CD8-positive, alpha-beta memory T cell (primary cell): ENCODE measurements around the gene TTC16. TPM values are rescaled to one million over a fixed set of nuclear protein-coding genes. Genes with fewer than 3 reads are reported as not detected.

Source experiments
- CTCF ChIA-PET: fragments of 350-600 bp; sonication (Branson Sonifier 250); formaldehyde crosslinking; loops from one replicate; lab custom pipeline; 2021; ENCODE audit warnings: antibody characterized with exemption; lab: Charles Lee
- POLR2A ChIA-PET: fragments of 350-600 bp; sonication (Branson Sonifier 250); formaldehyde crosslinking; loops from one replicate; lab custom pipeline; 2021; ENCODE audit warnings: antibody characterized with exemption; lab: Charles Lee
- DNase-seq, 5 donors: peaks; one replicate each; pipeline versions ENCODE4 v3.0.0 to v3.0.0-alpha.2; 2020 to 2022; ENCODE audit warnings: mixed read lengths in 1 of 5
- H3K27ac ChIP-seq: one replicate; pipeline ENCODE4 v1.7.0; 2013; ENCODE audit warnings: low read depth, mild to moderate bottlenecking, low read length, moderate library complexity
- H3K27me3 ChIP-seq: 2 replicates; pipeline ENCODE4 v1.7.0; 2013; ENCODE audit warnings: low read length, mild to moderate bottlenecking; ENCODE audit not compliant: insufficient read depth, poor library complexity, severe bottlenecking
- H3K36me3 ChIP-seq: 2 replicates; pipeline ENCODE4 v1.7.0; 2013; ENCODE audit warnings: mild to moderate bottlenecking, low read length, moderate library complexity; ENCODE audit not compliant: insufficient read depth
- H3K4me1 ChIP-seq: 2 replicates; pipeline ENCODE4 v1.7.0; 2013; ENCODE audit warnings: mild to moderate bottlenecking, low read length, moderate library complexity; ENCODE audit not compliant: insufficient read depth
- H3K4me3 ChIP-seq: 2 replicates; pipeline ENCODE4 v1.7.0; 2013; ENCODE audit warnings: mild to moderate bottlenecking, low read length
- H3K9me3 ChIP-seq: 2 replicates; pipeline ENCODE4 v1.7.0; 2013; ENCODE audit warnings: mild to moderate bottlenecking, low read length
- H3K27ac Mint-ChIP-seq, 8 donors: one replicate each; pipeline ENCODE4 v1.8.0; 2020 to 2021; ENCODE audit warnings: mixed read lengths in 8 of 8, mild to moderate bottlenecking in 6 of 8, inconsistent platforms in 3 of 8, moderate library complexity in 3 of 8
- H3K27me3 Mint-ChIP-seq, 2 donors: one replicate each; pipeline ENCODE4 v1.8.0; 2020 to 2021; ENCODE audit warnings: mixed read lengths in 2 of 2, mild to moderate bottlenecking in 1 of 2, moderate library complexity in 1 of 2
- H3K36me3 Mint-ChIP-seq, 3 donors: one replicate each; pipeline ENCODE4 v1.8.0; 2020 to 2021; ENCODE audit warnings: mixed read lengths in 3 of 3, inconsistent platforms in 1 of 3, mild to moderate bottlenecking in 1 of 3
- H3K4me1 Mint-ChIP-seq, 3 donors: one replicate each; pipeline ENCODE4 v1.8.0; 2020 to 2021; ENCODE audit warnings: mixed read lengths in 3 of 3, inconsistent platforms in 1 of 3, mild to moderate bottlenecking in 1 of 3
- H3K4me3 Mint-ChIP-seq, 7 donors: one replicate each; pipeline ENCODE4 v1.8.0; 2020 to 2021; ENCODE audit warnings: mixed read lengths in 7 of 7, mild to moderate bottlenecking in 6 of 7, moderate library complexity in 4 of 7, inconsistent platforms in 2 of 7
- H3K9me3 Mint-ChIP-seq, 5 donors: one replicate each; pipeline ENCODE4 v1.8.0; 2020 to 2022; ENCODE audit warnings: mixed read lengths in 5 of 5, mild to moderate bottlenecking in 3 of 5, moderate library complexity in 2 of 5, inconsistent platforms in 1 of 5
- polyA plus RNA-seq: library from polyadenylated mRNA; unstranded; fragments of 300-500 nt; fragmentation: Illumina TruSeq; gene quantifications from one replicate; pipeline ENCODE4 v1.2.3, GENCODE V29; 2021
- total RNA-seq, 2 experiments: library from RNA; stranded (reverse); gene quantifications; one replicate each; pipeline ENCODE4 v1.2.3, GENCODE V29; 2021

TTC16 gene
- total and polyA plus RNA-seq, 3 experiments from 2014 or later = 1.6 to 7.1 (median 1.8) TPM

DNA sequence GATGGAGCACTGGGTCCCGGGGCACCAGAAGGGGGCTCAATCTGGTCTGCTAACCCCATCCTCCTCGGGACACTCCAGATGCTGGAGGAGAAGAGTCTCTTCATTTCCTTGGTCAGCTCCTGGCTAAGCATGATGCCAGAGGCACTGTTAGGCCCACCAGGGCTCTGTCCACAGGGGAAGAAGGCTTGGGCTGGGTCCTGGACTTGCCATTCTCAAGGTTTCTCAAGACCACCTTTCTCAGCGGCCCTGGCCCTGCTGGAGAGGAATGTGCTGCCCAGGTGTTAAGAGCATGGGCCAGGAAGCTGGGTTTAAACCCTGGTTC is 54.7 kb downstream of the TTC16 start:
- Mint-ChIP-seq H3K4me3 (peak overlapping the region; percentile 80 to 96 (median 89)), H3K9me3 (no peaks in the 10 kb centered on the region), H3K27ac (peak overlapping the region; percentile 86 to 99 (median 98)), H3K36me3 (peaks cover 0 to 60% (median 10%) of the 10 kb centered on the region in 3 donors), H3K27me3 (no peaks in the 10 kb centered on the region), H3K4me1 (peaks cover 64 to 83% (median 77%) of the 10 kb centered on the region in 3 donors)
- Histone ChIP-seq H3K27me3 (no peaks in the 10 kb centered on the region), H3K36me3 (peaks cover 19% of the 10 kb centered on the region), H3K27ac (peak overlapping the region; percentile 77), H3K9me3 (no peaks in the 10 kb centered on the region), H3K4me3 (peak overlapping the region; percentile 71), H3K4me1 (peaks cover 73% of the 10 kb centered on the region)
- CTCF ChIA-PET = interaction anchor here (0.8 to 4.5 kb wide), 7 partner anchors 8 to 136 kb away, joined by 3 to 69 read pairs (median 4); partner anchors contain the start of genes CDK9, SH2D3C and TOR2A
- DNase-seq = peak in 1 of 5 donors; percentile 57
- POLR2A ChIA-PET = interaction anchor here (0.6 to 3.7 kb wide), 10 partner anchors 10 to 320 kb away, joined by 3 to 54 read pairs (median 6); partner anchors contain the start of genes CDK9, ST6GALNAC4, ST6GALNAC6 and TOR2A

DNA sequence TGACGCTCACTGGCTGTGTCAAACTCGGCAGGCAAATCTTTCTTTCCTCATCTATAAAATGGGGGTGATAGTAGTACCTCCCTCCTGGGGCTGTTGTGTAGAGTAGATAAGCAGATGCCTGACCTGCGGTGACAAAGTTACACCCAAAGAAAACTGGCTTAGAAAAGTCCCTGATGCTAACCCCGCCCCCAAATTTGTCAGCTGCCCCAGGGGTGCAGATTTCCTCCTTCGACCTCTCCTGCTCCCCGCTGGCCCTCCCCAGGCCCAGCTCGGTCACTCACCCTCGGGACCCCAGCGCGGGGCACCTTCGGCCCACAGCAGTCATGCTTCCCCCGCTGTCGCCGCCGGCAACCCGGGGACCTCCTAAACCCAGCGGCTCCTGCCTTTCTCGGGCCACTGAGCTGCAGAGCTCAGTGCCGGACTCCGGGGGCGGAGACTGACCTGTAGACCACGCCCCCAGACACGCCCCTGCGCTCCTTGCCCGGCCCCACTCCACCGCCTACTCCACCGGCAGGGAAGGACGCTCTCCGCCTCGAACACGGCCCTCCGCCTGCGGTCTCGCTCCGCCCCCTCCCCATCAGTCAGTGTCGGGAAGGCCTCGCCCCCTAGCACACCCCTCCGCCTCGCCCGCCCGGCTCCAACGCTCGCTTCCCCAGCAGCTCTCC is 55.2 kb downstream of the TTC16 start:
- Mint-ChIP-seq H3K27ac (peak overlapping the region; percentile 86 to 99 (median 98)), H3K36me3 (peaks cover 0 to 55% (median 6%) of the 10 kb centered on the region in 3 donors), H3K27me3 (no peaks in the 10 kb centered on the region), H3K4me3 (peak overlapping the region; percentile 80 to 96 (median 89)), H3K9me3 (no peaks in the 10 kb centered on the region), H3K4me1 (peaks cover 61 to 79% (median 75%) of the 10 kb centered on the region in 3 donors)
- no peaks in the 10 kb centered on the region for H3K27me3 ChIP-seq
- ChIA-PET CTCF (interaction anchor here (0.7 to 4.5 kb wide), 8 partner anchors 9 to 148 kb away, joined by 3 to 69 read pairs (median 4); partner anchors contain the start of genes CDK9 and TOR2A), POLR2A (interaction anchor here (0.5 to 3.7 kb wide), 11 partner anchors 9 to 320 kb away, joined by 3 to 54 read pairs (median 5); partner anchors contain the start of genes CDK9, ST6GALNAC4, ST6GALNAC6 and TOR2A)
- H3K36me3 ChIP-seq = peaks cover 17% of the 10 kb centered on the region
- DNase-seq = peak; percentile 85 to 96 (median 90)
- H3K27ac ChIP-seq = peak overlapping the region; percentile 77
- H3K4me3 ChIP-seq = peak overlapping the region; percentile 71
- H3K9me3 ChIP-seq = no peaks in the 10 kb centered on the region
- H3K4me1 ChIP-seq = peaks cover 73% of the 10 kb centered on the region

DNA sequence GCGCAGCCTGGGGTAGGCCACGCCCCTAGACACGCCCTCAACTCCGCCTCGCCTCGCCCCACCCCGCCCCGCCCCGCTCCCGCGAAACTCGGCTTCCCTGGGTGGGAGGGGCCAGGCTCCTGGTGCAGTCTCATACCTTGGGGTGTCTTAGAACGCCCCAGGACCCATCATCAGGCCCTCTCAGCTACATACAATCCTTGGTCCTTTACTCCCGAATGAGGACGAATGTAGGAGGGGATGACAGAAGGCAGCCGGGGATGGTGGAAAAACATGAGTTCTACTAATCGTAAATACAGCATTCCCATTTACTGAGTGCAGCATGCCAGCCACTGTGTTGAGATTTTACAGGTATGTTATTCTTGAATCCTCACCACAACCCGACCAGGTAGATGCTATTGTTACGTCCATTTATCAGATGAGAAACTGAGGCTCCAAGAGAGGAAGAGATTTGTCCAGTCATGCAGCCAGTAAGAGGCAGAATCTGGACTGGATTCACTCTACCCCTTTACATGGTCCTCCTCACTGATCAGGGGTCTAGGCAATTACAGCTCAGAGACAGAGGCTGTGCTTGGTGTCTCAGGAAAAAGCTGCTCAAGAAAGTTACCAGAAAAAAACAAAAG is 55.8 kb downstream of the TTC16 start:
- Mint-ChIP-seq H3K4me3 (peak overlapping the region; percentile 80 to 96 (median 89)), H3K4me1 (peaks cover 60 to 78% (median 75%) of the 10 kb centered on the region in 3 donors), H3K9me3 (no peaks in the 10 kb centered on the region), H3K36me3 (peaks cover 0 to 55% (median 4%) of the 10 kb centered on the region in 3 donors), H3K27ac (peak overlapping the region; percentile 86 to 99 (median 98)), H3K27me3 (no peaks in the 10 kb centered on the region)
- H3K4me1 ChIP-seq = peaks cover 68% of the 10 kb centered on the region
- no peaks in the 10 kb centered on the region for H3K9me3 ChIP-seq
- no peak for DNase-seq
- peaks cover 17% of the 10 kb centered on the region for H3K36me3 ChIP-seq
- peak overlapping the region; percentile 14 for H3K4me3 ChIP-seq
- ChIA-PET POLR2A (interaction anchor here (0.5 to 3.7 kb wide), 12 partner anchors 8 to 321 kb away, joined by 3 to 54 read pairs (median 5); partner anchors contain the start of genes CDK9, ST6GALNAC4, ST6GALNAC6 and TOR2A), CTCF (interaction anchor here (0.7 to 4.5 kb wide), 9 partner anchors 10 to 148 kb away, joined by 3 to 69 read pairs (median 3); partner anchors contain the start of genes CDK9 and TOR2A)
- H3K27ac ChIP-seq = peak overlapping the region; percentile 14
- H3K27me3 ChIP-seq = no peaks in the 10 kb centered on the region

DNA sequence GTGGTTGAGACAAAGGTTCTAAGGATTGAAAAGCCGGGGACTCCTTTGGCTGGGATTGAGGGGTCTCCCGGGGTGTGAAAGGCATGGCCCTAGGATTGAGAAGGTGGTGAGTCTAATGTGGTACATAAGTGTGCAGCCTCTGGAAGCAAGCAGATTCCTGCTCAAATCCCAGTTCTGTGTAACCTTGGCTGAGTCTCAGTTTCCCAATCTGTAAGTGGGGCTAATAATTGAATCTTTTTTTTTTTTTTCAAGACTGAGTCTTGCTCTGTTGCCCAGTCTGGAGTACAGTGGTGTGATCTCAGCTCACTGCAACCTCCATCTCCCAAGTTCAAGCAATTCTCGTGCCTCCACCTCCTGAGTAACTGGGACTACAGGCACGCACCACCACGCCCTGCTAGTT is 56.7 kb downstream of the TTC16 start:
- DNase-seq = no peak
- Mint-ChIP-seq H3K4me3 (peak overlapping the region in 2 of 7 donors; percentile 22 to 64), H3K27ac (peak overlapping the region in 5 of 8 donors; percentile 29 to 98 (median 61)), H3K9me3 (no peaks in the 10 kb centered on the region), H3K4me1 (peaks cover 53 to 74% (median 72%) of the 10 kb centered on the region in 3 donors), H3K27me3 (no peaks in the 10 kb centered on the region), H3K36me3 (peaks cover 0 to 51% (median 5%) of the 10 kb centered on the region in 3 donors)
- Histone ChIP-seq H3K4me3 (no peak overlapping the region), H3K36me3 (peaks cover 17% of the 10 kb centered on the region), H3K4me1 (peaks cover 59% of the 10 kb centered on the region), H3K27me3 (no peaks in the 10 kb centered on the region), H3K27ac (no peak overlapping the region), H3K9me3 (no peaks in the 10 kb centered on the region)
- POLR2A ChIA-PET = interaction anchor here (1.0 kb wide), 1 partner anchor 13 kb away, joined by 3 read pairs; the partner anchor contains the start of gene CDK9
- CTCF ChIA-PET = interaction anchor here (1.0 to 4.5 kb wide), 4 partner anchors 10 to 97 kb away, joined by 3 to 69 read pairs (median 16); partner anchors contain the start of genes CDK9 and TOR2A

DNA sequence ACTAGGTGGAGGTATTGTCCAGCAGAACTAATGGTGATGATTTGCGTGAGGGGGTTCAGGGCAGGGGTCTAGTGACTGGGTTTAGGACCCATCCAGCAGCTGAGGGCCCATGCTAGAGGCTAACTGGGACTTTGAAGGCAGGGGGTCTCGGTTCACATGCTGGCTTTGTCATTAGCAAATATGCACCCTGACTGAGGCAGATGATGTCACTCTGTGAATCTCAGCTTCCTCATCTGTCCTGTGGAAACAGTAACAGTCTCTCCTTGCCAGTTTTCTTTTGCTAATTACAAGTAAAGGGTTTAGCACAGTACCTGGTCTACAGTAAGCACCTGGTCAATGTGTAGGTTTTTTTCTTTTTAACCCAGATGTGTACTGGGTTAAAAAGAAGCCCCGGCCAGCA is 57.4 kb downstream of the TTC16 start:
- Mint-ChIP-seq H3K27me3 (no peaks in the 10 kb centered on the region), H3K9me3 (no peaks in the 10 kb centered on the region), H3K36me3 (peaks cover 0 to 51% (median 6%) of the 10 kb centered on the region in 3 donors), H3K27ac (peak overlapping the region in 6 of 8 donors; percentile 10 to 98 (median 70)), H3K4me1 (peaks cover 53 to 72% (median 70%) of the 10 kb centered on the region in 3 donors), H3K4me3 (peak overlapping the region in 1 of 7 donors; percentile 59)
- ChIA-PET POLR2A (interaction anchor here (0.6 to 1.0 kb wide), 2 partner anchors 12 to 29 kb away, joined by 3 to 6 read pairs; partner anchors contain the start of gene CDK9), CTCF (interaction anchor here (1.5 to 4.5 kb wide), 3 partner anchors 12 to 96 kb away, joined by 7 to 24 read pairs (median 17); partner anchors contain the start of genes CDK9 and TOR2A)
- Histone ChIP-seq H3K27ac (no peak overlapping the region), H3K9me3 (no peaks in the 10 kb centered on the region), H3K4me1 (peaks cover 52% of the 10 kb centered on the region), H3K27me3 (no peaks in the 10 kb centered on the region), H3K4me3 (no peak overlapping the region), H3K36me3 (peaks cover 17% of the 10 kb centered on the region)
- no peak for DNase-seq

DNA sequence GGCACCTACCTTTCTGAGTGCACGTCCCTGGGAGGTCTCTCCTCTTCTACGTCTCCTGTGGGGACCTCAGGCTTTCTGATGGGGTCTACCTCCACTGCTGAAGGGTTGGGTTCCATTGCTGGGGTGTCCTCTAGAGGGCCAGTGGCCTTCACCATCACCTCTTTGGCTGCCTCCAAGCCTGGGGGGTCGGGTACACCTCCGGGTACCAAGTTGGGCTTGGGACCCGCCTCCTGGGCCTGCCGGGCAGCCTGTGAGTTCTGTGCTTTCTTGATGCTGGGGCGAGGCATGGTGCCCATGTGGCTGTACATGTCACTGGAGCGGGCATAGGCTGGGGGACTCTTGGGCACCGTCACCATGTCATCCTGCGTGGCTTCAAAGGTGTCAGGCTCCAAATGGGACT is 58.1 kb downstream of the TTC16 start:
- Histone ChIP-seq H3K4me1 (peaks cover 48% of the 10 kb centered on the region), H3K4me3 (no peak overlapping the region), H3K9me3 (no peaks in the 10 kb centered on the region), H3K27me3 (no peaks in the 10 kb centered on the region), H3K36me3 (peaks cover 17% of the 10 kb centered on the region), H3K27ac (no peak overlapping the region)
- Mint-ChIP-seq H3K27me3 (no peaks in the 10 kb centered on the region), H3K36me3 (peaks cover 0 to 47% (median 6%) of the 10 kb centered on the region in 3 donors), H3K4me1 (peaks cover 48 to 72% (median 68%) of the 10 kb centered on the region in 3 donors), H3K9me3 (no peaks in the 10 kb centered on the region), H3K27ac (peak overlapping the region in 6 of 8 donors; percentile 29 to 88 (median 70)), H3K4me3 (peak overlapping the region in 4 of 7 donors; percentile 9 to 74 (median 31))
- ChIA-PET POLR2A (interaction anchor here (0.5 kb wide), 1 partner anchor 670 kb away, joined by 3 read pairs; no protein-coding TSS in a partner anchor), CTCF (interaction anchor here (1.1 to 3.4 kb wide), 4 partner anchors 8 to 39 kb away, joined by 4 to 17 read pairs (median 11); partner anchors contain the start of genes CDK9 and TOR2A)
- no peak for DNase-seq
